ENCODE measurements around the gene LAMC2. TPM values are rescaled to one million over a fixed set of nuclear protein-coding genes. Genes with fewer than 3 reads are reported as not detected.

The LAMC2 gene
- total and polyA plus RNA-seq, 2 of the 13 experiments (the other 11 are each of a cell fraction or from before 2014, with no cell fraction given): 0.03 TPM; not detected in 1

- DNase-seq (ENCODE audit: low spot score) (no peak), ATAC-seq (no peak), FAIRE-seq (no peak)
- Histone ChIP-seq H3K9ac (ENCODE audit: insufficient read depth, low read depth, low read length) (no peak overlapping the region), H2AFZ (ENCODE audit: low read length) (no peak overlapping the region), H3K4me1 (ENCODE audit: insufficient read depth, low read length) (no peaks in the 10 kb centered on the region), H3K4me2 (ENCODE audit: low read depth, low read length) (no peak overlapping the region), H4K20me1 (ENCODE audit: insufficient read depth, low read length) (no peaks in the 10 kb centered on the region), H3K9me3 (ENCODE audit: low read length) (no peaks in the 10 kb centered on the region), H3K4me3 (replicated peaks in 1 of 3; ENCODE audit: insufficient read depth in 1 of 3, low read depth in 2 of 3, low read length in 3 of 3) (no peak overlapping the region), H3K79me2 (ENCODE audit: insufficient read depth, low read length) (no peaks in the 10 kb centered on the region), H3K27me3 (ENCODE audit: control insufficient read depth in 1 of 2, insufficient read depth in 2 of 2, low read length in 2 of 2) (no peaks in the 10 kb centered on the region; a peak in 1 of 5 replicates), H3K27ac (ENCODE audit: extremely low read length, insufficient read depth, low read length) (no peak overlapping the region), H3K36me3 (replicated peaks in 1 of 2; ENCODE audit: control insufficient read depth in 1 of 2, insufficient read depth in 2 of 2, low read length in 2 of 2) (no peaks in the 10 kb centered on the region)
- ChIA-PET POLR2A (no interaction called here), CTCF (ENCODE audit: low intra/inter-chr PET ratio, low total read pairs) (no interaction called here)
- no peak for TF ChIP-seq ZNF44 (CRISPR knock-in tag; IDR thresholded peaks at IDR 0.05)
- no peak for TF ChIP-seq ZUFSP (CRISPR knock-in tag; IDR thresholded peaks at IDR 0.05; ENCODE audit: borderline replicate concordance)
- TF ChIP-seq NFYB (CRISPR knock-in tag; IDR thresholded peaks at IDR 0.05): no peak
- no peak for TF ChIP-seq HNRNPUL1 (IDR thresholded peaks at IDR 0.05; ENCODE audit: low read depth, low read length)
- no peak for TF ChIP-seq RBM22 (optimal IDR thresholded peaks at IDR 0.05; ENCODE audit: low read length)
- no peak for TF ChIP-seq ZNF264 (CRISPR knock-in tag; IDR thresholded peaks at IDR 0.05)
- no peak for TF ChIP-seq ZNF788 (CRISPR knock-in tag; IDR thresholded peaks at IDR 0.05; ENCODE audit: borderline replicate concordance)
- BruUV-seq (replicated peaks): no TSS peak
- in situ Hi-C loops (cut with HindIII; ENCODE audit: extremely low pct_ligation_motif_present, low pct_unique_long_range_greater_than_20kb): no loop called here
- WGBS (ENCODE audit: low lambda C conversion rate): 2% methylated on average over 4 of the region's 4 CpGs
- intact Hi-C loops (cut with micrococcal nuclease; ENCODE audit: unreplicated experiment): no loop called here
Measured at GRCh38 chr1:183186841-183187240, 777 bp downstream of the LAMC2 start.

GRCh38 chr1:183188240-183188639, 2.2 kb downstream of the LAMC2 start:
- in situ Hi-C loops (cut with HindIII; ENCODE audit: extremely low pct_ligation_motif_present, low pct_unique_long_range_greater_than_20kb): no loop called here
- no TSS peak for BruUV-seq (replicated peaks)
- TF ChIP-seq AKNA (CRISPR knock-in tag; IDR thresholded peaks at IDR 0.05; ENCODE audit: borderline replicate concordance) (no peak), ZNF746 (CRISPR knock-in tag; IDR thresholded peaks at IDR 0.05) (no peak), NFE2L1 (CRISPR knock-in tag; IDR thresholded peaks at IDR 0.05; ENCODE audit: borderline replicate concordance) (no peak), GABPA (IDR thresholded peaks at IDR 0.05; ENCODE audit: low read depth, low read length) (no peak), GABPA (CRISPR knock-in tag; IDR thresholded peaks at IDR 0.05; ENCODE audit: low read depth) (no peak)

More at GRCh38 chr1:183188240-183188639, 2.2 kb downstream of the LAMC2 start:
- ChIA-PET POLR2A (no interaction called here), CTCF (ENCODE audit: low intra/inter-chr PET ratio, low total read pairs) (no interaction called here)
- no peak for FAIRE-seq
- H3K9ac ChIP-seq (ENCODE audit: insufficient read depth, low read depth, low read length): no peak overlapping the region
- ATAC-seq: no peak
- no peak overlapping the region for H3K4me2 ChIP-seq (ENCODE audit: low read depth, low read length)
- H3K4me3 ChIP-seq (replicated peaks in 1 of 3; ENCODE audit: insufficient read depth in 1 of 3, low read depth in 2 of 3, low read length in 3 of 3): no peak overlapping the region
- H3K79me2 ChIP-seq (ENCODE audit: insufficient read depth, low read length): no peaks in the 10 kb centered on the region
- H4K20me1 ChIP-seq (ENCODE audit: insufficient read depth, low read length): no peaks in the 10 kb centered on the region
- no peaks in the 10 kb centered on the region for H3K9me3 ChIP-seq (ENCODE audit: low read length)
- H2AFZ ChIP-seq (ENCODE audit: low read length): no peak overlapping the region
- intact Hi-C loops (cut with micrococcal nuclease; ENCODE audit: unreplicated experiment): no loop called here
- WGBS (ENCODE audit: low lambda C conversion rate): 20% methylated on average over 1 of the region's 1 CpG
- H3K27me3 ChIP-seq (ENCODE audit: control insufficient read depth in 1 of 2, insufficient read depth in 2 of 2, low read length in 2 of 2): no peaks in the 10 kb centered on the region; a peak in 1 of 5 replicates
- no peaks in the 10 kb centered on the region for H3K4me1 ChIP-seq (ENCODE audit: insufficient read depth, low read length)
- no peak overlapping the region for H3K27ac ChIP-seq (ENCODE audit: extremely low read length, insufficient read depth, low read length)
- no peaks in the 10 kb centered on the region for H3K36me3 ChIP-seq (replicated peaks in 1 of 2; ENCODE audit: control insufficient read depth in 1 of 2, insufficient read depth in 2 of 2, low read length in 2 of 2)
- no peak for DNase-seq (ENCODE audit: low spot score)
